IPS-NIHi11 (cell line): Measurements from ENCODE around the gene SPRYD4.

Experiments used
- DNase-seq: peaks from one replicate; pipeline ENCODE4 v3.0.0; 2012; ENCODE audit warnings: mixed read lengths, low spot score

Gene SPRYD4

GRCh38 chr12:56521590-56522371 lies 53.4 kb downstream of the SPRYD4 start, which contains the start of gene RBMS2:
Gene RBMS2, plus strand, starts transcription at chr12:56521820. Its CDS starts 204 bp downstream, at chr12:56522024.
- DNase-seq: peak; percentile 84

GRCh38 chr12:56522411-56523193 lies 54.2 kb downstream of the SPRYD4 start:
- DNase-seq: no peak

GRCh38 chr12:56528846-56529245 lies 60.5 kb downstream of the SPRYD4 start:
- DNase-seq: no peak
